D341Med (cell line): Measurements from ENCODE around the gene IGSF3.
"Not testable (repeated sequence)": the region's sequence is repeated elsewhere in the genome, so short reads cannot be mapped to it uniquely, and the experiment has no call there.

Experiments used
- DNase-seq: peaks from one replicate; pipeline ENCODE4 v3.0.0; 2012; ENCODE audit warnings: low spot score

The IGSF3 gene

DNA sequence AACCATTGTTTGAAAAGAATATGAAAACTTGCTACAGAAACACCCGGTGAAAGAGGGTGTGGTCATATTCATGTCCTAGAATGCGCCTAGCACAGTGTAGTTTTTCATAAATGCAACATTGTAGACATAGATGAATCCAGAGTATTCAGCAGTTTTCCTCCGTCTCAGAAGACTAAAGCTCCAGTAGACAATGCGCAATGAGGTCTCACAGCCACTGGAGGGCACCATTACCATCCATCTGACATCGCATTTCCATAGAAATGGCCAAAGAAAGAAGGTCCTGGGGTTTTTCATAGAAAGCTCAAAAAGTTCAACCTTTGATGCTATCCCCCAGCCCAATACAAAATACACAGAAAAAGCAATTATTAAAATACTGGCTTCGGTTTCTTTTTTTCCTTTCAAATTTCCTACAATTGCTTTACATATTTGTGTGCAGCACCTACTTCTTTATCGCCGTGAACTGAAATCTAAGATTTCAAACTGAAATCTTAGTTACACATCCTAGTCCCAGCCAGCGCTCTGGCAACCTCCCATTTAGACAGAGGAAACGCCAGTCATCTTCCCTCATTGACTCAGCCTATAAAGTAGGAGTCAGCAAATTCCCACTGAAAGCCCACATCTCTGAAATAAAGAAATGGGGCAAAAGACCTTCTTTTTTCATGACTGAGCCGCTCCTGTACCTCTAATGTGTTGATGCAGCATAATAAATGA, 92.8 kb downstream of the IGSF3 start:
- peak; percentile 63 for DNase-seq

DNA sequence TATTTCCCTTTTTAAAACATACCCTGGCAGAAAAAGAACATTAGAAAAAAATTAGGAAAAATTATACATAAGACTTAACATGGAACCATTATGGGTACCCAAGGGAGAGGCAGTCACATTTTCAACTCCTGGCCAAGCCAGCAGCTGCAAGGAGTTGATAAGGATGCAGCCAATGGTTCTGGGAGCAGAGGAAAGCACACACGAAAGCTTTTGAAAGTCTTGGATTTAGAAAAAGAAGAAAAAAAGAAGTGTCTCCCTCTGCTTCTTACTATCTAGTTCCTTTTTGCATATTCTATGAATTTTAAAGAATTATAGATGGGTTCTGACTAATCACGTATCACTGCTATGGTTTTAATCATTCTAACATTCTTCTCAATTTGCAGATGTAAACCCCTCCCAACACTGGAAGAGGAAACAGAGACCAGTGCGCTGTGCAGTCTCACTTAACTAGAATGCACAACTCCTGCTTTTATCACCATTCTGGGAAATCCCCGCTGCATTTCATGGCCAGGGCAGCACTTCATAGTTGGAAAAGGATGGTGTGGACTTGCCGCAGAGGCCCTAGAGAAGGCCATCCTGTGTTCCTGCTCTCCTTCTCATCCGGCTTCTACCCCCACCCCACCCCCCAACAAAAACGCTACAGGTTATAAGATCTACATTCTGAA, 94.0 kb downstream of the IGSF3 start:
- no peak for DNase-seq

DNA sequence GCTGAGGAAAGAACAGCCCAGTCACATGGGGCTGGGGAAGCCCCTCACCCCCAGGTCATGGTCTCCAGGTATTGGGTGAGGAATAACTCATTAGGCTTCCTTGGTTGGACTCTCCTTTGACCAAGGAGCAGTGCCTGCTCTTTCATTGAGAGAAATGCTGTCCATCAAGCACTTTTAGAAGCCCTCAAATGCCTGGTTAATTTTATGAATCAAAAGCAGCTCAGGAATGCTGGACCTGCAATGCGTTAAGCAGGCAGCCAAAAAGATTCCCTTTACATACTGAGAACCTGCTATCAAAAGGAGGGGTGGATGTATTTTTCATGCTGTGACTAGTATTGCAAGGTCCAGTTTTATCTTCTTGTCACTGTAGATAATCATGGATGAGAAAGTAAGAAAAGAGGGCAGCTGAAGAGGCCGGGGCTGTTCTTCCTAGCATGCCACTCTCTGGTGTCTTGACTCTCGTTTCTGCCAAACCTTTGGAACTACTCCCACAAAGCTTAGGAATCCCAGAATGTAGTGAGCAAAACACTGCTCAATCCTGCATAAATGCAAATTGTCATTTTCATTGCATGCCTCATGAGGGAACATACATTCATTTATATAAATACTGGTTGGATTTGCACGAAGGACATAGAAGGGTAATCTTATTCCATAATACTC, 94.6 kb downstream of the IGSF3 start:
- no peak for DNase-seq

DNA sequence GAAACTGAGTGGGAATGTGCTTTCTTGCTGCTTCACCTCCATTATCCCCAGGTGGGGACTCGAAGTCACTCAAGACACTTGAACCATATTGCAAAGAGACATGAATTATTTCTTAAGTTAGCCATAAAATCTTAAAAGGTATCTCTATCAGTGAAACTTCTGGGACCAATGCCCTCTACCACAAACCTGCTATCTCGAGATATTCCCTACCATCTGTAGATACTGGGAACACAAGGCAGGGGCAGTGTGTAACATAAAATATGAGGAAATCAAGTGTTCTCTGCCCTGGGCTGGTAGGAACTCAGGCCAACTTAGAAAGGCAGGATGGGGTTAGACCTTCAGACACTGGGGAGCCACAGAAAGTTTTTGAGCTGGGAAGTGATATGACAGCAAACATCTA, 95.4 kb downstream of the IGSF3 start:
- DNase-seq = no peak

DNA sequence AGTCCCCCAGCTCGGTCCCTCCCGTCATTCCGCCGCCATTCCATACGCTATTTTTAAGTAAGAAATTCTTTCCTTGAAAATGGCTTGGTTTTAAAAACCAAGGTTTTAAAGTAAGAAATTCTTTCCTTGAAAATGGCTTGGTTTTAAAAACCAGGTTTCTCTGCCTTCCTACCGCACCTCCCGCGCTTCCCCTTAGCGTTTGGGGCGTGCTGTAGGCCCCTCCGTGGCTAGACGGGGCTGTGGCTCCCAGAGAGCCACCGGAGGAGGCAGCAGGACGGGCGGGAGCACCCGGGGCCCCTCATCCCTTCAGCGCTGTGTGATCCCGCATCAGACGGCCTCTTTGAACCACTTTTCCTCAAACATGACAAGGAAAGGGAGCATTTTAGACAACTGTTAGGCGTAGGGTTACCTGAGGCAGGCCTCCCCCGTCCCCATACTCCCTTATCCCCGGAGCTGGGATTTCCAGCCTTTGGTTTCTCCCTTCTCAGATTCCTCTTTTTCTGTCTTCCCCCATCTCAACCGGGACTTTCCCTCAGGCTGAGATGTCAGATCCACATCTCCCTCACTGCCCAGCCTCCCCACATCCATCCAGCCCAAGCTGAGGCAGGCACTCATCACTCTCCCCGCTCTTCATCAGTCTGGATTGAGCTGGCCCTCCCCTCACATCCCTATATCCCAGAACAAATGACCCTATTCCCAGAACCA, 96.2 kb downstream of the IGSF3 start:
- DNase-seq = no peak

DNA sequence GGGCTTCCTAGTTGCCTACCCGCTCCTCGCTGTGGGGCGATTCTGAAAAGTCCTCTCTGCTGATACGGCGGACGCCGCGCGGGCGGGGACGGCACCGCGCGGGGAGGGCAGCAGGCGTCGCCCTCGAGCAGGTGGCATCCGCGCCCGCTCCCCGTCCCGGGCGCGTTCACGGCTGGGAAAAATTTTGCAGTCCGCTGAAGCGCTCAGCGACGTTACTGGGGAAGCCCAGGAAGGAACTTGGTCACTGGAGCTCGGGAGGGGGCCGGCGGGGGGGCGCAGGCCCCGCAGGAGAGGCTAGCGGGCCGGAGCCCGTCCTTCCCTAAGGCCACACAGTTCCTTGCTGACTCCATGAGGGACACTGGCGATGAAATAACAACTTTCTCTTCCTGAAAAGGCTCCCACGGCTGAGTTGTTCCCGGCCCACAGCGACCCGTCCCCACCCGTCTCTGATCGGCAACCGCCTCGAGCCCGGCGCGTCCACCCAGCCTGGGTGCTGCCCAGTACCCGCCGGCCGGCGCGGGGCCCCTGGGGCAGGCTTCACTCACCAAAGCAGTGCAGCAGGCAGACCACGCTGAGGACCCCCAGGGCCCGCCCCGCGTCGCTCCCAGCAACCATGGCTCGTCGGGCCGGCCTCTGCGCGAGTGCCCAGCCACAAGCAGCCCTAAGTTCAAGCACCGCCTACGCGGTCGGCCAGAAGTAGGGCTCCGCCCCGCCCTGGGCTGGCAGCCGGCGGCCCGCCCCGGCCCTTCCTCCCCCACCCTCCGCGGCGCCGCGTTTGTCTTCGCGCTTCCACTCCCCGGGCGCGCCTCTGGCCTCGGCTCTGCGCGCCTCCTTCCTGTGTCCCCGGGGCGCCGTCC, 96.9 kb downstream of the IGSF3 start, which contains the start of gene CD58:
Gene CD58 (minus strand): TSS at position 669 of the 857 bp plus-strand sequence. CDS start 54 bp downstream, at position 615.
- DNase-seq = peak; percentile 89

DNA sequence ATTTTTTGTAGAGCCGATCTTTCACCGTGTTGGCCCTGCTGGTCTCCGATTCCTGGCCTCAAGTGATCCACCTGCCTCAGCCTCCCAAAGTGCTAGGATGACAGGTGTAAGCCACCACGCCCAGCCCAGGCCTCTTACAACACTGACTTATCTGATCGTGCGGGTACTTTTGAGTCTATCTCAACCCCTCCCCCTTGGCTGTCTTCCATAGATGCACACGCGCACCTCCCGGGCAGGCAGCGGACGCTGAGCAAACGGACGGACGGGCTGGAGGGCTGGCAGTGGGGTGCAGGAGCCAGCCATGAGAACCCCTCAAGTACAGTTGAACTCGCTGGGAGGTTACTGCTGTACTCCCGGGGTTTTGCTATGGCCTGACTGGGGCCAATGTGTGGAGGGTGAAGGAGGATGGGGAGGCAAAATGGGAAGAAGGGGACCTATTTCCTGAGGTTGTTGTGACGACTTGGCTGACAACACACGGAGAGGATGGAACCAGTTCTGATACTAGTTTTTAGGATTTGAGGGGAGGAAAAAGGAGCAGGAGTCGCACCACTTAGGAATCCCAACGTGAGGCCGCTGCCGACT, 97.7 kb downstream of the IGSF3 start:
- DNase-seq = no peak

DNA sequence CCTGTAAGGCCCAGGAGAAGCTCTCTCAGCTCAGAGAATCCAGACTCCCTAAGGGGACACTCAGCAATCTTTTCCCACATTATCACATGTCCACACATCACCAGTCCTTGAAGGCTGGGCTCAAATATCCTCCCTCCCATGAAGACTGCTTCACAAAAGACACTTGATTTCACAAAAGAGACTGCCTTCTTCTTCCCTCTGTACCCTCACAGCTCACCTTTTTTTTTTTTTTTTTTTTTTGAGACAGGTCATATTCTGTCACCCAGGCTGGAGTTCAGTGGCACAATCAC, 98.2 kb downstream of the IGSF3 start:
- DNase-seq = no peak

DNA sequence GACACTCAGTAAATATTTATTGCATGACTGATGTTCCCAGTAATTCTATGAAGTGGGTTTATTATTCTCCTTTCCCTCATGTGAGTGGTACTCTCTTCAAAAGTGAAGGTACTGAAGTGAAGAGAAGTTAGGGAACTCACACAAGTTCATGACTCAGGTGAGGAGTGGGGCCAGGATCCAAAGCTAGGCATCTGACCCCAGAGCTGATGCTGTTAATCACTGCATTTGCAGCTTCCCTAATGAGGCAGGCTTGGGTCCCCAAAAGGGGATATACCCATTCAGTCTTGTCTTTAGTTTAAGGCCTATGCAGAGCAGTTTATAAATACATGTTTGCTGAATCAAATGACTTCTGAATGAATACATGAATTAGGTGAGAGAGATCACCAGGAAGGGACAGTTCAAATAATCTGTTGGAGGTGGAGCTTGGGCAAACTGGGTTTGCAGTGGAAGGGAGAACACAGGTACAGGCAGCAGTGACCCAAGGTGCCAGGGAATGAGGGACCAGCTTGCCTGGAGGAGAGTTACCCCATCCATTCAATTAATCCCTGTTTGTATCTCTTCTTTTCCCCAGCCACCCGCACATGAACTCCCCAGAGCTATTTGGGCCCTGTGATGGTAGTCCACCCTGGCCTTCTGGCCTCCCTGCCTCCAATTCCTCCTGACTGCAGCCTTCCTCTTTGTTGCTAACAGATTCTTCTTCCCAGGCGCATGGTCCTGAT, 98.7 kb downstream of the IGSF3 start:
- no peak for DNase-seq

DNA sequence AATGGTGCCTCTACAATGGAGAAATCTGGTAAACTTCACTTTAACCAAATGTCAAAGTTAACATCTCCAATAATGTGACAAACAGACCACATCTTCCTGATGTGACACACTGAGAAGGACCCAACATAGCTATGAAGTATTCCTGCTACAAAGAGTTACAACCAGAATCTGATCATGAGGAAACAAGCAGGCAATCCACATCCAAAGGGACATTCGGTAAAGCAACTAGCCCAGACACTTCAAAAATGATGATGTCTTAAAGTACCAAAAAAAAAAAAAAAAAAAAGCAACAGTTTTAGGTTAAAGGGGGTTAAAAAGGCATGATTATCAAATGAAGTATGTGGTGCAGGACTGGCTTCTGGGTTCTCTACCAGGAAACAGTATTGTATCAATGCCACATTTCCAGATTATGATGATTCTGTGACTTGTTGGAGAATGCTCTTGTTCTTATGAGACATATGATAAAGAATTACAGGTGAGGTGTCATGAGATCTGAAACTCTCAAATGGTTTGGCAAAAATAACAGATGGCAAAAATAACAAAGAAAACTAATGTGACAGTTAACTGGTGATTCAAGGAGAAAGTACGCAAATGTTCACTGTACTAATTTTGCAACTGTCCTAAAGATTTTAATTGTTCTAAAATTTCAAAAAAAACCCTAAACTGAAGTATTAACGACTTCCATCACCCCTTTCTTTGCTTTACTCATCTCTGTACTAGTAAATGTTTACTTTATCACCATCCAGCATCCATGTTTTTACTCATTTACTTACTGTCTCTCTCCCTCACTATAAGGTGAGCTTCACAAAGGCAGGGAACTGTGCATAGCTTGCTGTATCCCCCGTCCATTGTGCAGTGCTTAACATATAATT, 99.5 kb downstream of the IGSF3 start:
- DNase-seq = no peak

DNA sequence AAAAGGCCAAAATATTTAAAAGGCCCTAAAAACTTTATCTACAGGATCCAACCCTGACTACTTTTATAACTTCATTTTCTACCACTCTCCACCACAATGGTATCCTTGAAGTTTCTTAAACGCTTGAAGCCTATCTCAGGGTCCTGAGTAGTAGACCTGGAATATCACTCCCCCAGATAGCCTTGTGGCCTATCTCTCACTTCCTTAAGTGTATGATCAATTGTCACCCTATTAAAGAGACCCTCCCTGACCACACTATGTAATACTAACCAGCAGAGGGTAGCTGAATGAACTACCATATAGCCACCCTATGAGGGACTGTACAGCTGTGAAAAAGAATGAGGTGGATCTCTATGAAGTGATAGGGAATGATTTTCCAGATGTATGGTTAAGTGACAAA, 102.3 kb downstream of the IGSF3 start:
- no peak for DNase-seq

DNA sequence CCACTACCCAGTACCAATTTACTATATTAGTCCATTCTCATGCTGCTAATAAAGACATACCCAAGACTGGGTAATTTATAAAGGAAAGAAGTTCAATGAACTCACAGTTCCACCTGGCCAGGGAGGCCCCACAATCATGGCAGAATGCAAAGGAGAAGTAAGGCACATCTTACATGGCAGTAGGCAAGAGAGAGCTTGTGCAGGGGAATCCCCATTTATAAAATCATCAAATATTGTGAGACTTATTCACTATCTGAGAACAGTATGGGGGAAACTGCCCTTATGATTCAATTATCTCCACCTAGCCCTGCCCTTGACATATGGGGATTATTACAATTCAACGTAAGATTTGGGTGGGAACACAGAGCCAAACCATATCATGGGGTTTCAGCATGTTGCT, 103.1 kb downstream of the IGSF3 start:
- DNase-seq = no peak

DNA sequence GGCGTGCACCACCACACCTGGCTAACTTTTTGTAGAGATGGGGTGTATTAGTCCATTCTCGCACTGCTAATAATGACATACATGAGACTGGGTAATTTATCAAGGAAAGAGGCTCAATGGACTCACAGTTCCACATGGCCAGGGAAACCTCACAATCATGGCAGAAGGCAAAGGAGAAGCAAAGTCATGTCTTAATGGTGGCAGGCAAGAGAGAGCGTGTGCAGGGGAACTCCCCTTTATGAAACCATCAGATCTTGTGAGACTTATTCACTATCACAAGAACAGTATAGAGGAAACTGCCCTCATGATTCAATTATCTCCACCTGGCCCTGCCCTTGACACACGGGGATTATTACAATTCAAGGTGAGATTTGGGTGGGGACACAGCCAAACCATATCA, 105.1 kb downstream of the IGSF3 start:
- DNase-seq = not testable (repeated sequence)

DNA sequence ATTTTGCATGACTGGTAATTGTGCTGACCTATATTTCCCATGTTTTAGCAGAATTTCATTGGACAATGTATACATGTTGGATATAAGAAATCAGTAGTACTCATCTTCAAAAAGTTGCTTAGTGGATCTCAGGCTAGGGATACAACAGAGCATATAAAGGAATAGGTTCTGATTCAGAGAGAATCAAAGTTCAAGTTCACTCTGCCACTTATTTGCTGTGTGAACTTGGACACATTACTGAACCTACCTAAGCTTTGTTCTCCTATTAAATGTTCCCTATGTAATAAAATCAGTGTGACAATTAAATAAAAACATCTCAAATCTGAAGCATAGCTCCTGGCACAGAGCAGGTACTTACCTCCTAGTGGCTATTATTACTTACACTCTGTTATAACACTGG, 106.0 kb downstream of the IGSF3 start:
- no peak for DNase-seq

DNA sequence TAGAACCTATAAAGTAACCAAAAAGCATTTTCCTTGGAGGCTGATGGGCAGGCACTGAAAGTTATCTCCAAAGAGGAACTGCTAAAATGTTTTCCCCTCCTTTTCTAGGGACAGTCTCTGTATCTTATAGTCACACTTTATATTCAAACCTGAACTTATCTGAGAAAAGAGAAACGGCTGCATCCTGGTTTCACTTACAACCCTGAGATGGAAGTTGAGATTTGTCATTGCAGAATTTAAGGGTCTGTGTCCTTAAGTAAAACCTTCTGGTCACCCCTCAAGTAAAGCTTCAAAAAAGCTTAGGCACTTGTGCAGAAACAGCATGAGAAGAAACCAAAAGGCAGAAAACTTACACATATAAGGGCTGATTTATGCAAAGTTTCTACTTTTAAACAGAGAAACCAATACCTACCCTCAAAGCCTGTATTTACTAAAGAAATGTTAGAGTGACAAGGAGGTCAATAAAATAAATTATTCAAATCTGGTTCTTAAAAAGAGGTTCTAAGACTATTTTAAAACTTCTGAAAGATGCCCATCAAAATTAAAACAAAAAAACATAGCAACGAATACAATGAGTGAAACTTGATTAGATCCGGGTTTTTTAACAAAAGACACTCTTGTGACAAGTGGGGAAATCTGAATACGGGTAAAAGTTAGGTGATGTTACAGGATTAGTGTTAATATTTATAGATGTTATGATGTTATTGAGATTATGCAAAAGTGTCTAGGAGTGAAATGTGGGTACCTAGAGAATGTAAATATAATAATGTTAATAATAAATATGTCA, 106.6 kb downstream of the IGSF3 start:
- no peak for DNase-seq

DNA sequence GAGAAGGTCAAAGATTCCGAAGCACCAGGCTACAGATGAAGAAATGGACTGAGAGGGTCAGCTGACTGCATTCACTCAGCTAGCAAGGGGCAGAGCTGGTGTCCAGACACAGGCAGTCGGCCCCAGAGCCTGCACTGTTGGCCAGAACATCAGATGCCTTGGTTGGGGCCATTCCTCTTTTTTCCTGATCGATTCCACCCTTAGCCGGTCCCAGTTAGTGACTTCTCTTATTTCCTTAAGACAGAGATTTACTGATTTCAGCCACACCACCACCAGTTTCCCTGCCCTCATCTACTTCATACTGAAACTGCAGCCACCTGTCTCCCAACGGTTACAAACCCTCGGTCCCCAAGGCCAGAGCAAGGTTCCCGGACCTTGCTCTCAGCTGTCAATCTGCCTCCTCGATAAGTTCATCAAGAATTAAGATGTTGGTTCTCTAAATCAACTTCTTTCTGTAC, 108.2 kb downstream of the IGSF3 start:
- DNase-seq = no peak

DNA sequence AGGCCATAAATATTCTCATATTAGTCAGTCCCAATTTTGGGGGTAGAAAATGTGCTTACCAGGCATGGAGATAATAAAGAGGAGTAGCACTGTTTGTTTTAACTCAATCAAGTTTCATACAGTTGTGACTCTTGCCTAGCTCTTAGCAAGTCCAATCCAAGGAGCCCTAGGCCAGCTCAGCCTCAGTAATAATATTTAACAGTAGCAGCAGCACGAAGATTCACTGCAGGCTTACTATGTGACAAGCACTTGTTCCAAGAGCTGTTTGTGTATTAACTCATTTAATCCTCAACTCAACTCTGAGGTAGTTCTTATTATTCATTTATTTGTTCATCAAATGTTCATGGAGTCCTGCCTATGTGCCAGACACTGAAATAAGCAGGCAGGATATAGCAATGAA, 109.0 kb downstream of the IGSF3 start:
- DNase-seq = no peak

DNA sequence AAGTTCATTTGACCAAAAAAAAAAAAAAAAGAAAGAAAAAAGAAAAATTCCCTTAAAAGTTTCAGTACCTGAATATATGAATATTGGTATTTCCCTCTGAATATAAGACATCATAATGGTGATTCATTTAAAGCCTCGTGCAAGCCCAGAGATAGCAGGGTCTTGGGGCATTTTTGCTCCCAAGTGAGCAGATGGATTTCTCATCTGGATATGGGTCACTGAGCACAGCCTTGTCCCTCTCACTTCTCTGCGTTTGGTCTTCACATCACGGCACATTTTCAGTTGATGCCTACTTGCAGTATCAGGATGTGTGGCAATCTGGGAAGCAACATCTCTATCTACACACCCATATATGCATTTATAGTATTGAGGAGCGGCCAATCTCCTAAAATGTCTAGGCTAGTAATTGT, 109.4 kb downstream of the IGSF3 start:
- no peak for DNase-seq

DNA sequence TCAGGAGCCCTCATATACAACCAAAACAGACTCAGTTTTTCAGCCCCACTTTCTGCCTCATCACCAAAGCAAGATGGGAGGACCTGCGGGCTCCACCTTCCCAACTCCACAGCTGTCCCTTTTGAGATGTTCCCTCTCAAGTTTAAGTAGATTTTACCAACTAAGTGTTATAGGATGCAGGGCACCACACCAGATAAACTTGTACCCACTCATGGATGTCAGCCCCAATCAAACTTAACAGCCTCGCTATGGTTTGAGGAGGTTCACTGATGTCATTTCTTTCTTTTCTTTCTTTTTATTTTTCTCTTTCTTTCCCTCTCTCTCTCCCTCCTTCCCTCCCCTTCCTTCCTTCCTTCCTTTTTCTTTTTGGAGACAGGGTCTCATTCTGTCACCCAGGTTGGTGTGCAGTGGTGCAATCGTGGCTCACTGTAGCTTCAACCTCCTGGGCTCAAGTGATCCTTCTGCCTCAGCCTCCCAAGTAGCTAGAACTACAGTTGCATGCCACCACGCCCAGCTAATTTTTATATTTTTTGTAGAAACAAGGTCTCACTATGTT, 110.1 kb downstream of the IGSF3 start:
- DNase-seq = no peak
